ENCODE data around the gene EYA2.

EYA2 gene

DNA sequence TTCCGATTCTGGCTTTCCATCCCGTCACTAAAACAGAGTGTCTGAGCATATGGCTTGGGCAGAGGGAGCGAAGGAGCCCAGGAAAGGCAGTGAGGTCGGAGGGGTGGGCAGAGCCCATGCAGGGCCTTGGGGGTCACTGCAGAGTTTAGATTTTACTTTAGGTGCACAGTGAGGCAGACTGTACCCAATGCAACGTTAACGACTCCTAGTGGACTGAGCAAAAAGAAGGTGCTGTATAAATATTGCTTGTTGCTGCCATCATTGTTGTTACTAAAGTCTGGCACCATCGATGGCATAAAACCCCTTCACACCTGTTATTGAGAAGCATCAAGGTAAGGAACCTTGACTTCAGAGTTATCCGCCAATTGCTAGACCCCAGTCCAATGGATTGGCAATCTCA, 119.0 kb downstream of the EYA2 start:
- no peak for DNase-seq

DNA sequence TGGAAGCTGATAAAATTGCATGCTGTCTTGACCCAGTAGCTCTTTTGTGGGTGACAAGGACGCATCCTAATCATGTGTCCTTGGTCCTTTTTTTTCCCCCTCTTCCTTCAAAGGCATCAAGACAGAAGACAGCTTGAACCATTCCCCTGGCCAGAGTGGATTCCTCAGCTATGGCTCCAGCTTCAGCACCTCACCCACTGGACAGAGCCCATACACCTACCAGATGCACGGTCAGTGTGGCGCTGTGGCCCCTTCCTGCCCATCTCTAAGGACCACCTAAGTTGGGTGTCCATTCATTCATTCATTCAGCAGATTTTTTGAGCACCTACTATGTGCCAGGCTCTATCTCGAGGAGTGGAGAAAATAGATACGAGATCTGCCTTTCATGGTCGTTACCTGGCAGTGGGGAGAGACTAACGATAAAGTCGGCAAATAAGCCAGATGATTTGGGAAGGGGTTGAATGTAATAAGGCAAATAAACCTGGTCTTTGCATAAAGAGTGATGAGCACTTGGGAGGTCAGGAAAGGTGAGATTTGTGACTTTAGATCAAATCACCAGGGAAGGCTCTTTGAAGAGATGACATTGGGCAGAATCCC, 121.5 kb downstream of the EYA2 start:
- DNase-seq = no peak

GRCh38 chr20:47018381-47018780, 123.7 kb downstream of the EYA2 start:
- no peak for DNase-seq

DNA sequence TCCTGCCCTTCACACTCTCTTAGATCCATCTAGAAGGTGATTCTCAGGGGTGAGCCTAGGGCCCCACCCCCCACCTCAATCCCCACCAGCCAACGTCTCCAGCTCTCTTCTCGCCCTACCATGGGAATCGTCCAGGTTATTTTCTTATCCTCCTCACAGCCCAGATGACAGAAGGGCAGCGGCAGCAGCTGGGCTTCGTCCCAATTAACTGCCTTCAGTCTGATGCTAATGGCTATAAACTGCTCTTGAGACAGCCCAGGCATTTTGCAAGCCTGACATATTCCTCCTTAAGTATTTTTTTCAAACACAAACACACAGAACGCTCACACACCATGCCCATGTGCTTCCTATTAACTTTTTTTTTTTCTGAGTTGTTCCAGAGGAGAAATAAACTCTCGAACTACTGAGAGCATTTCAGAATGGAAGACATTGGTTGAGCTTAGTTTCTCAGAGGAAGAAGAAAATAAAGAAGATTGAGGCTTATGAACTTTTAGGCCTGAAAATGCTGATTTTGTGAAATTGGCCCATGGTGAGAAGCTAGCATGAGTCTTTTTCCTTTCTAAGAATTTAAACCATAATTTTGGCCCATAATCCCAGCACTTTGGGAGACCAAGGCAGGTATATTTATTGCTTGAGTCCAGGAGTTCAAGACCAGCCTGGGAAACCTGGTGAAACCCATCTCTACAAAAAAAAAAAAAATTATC, 124.6 kb downstream of the EYA2 start:
- no peak for DNase-seq

DNA sequence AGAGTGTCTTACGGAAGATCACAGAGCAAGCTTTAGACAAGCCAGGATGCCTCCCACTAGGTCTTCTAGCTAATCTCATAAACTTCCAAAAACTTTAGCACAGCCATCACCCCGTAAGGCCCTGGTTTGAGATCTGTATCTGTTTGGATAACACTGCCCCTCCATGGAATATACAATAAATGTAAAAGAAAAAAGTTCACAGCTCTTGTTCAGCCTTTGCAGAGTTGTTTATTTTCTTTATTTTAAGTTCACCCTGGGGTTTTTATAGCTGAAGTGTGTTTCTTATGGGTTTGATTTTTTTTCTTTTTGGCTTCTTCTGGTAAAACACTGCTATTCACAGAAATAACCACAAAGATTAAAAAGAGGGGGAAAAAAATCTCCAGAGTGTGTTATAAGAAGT, 125.6 kb downstream of the EYA2 start:
- DNase-seq = no peak

- no peak for DNase-seq
Measured at GRCh38 chr20:47021850-47022249, 127.2 kb downstream of the EYA2 start.

DNA sequence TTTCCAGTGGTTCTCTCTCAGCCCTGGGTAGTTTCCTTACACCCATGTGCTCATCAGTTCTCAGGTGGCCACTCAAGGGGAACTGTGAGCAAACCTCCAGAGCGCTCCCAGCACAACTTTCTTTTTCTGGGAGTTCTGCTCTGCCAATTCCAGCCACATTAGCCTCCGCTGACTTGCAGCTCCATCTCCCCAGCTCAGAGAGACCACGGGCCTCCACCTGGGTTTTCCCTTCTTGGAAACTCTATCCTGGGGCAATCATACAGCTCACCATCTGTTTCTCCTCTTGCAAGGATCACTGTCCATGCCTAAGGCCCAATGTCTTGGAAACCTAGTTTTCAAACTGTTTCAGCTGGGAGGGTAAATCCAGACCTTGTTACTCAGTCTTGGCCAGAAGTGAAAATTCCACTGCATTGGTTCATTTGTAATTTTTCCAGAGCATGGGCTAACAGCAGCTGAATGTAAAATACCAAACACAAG, 129.9 kb downstream of the EYA2 start:
- no peak for DNase-seq

GRCh38 chr20:47027042-47027441, 132.4 kb downstream of the EYA2 start:
- DNase-seq = no peak

- no peak for DNase-seq
Measured at GRCh38 chr20:47027456-47027855, 132.8 kb downstream of the EYA2 start.

GRCh38 chr20:47028487-47028886, 133.8 kb downstream of the EYA2 start:
- no peak for DNase-seq

DNA sequence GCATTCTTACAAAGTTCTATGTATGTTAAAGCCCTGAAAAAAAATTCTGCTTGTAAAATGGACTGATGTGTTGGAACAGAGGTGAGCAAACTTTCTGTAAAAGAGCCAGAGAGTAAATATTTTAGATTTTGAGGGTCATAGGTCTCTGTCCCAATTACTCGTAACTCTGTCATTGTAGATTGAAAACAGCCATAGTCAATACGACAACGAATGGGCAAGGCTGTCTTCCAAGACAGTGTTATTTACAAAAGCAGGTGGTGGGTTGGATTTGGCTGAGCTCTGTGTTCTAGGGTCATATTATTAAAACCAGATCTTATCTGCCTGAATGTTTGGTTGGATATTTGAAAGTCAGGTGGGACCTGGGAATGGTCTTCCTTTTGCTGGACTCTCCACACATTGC, 135.2 kb downstream of the EYA2 start:
- no peak for DNase-seq

- DNase-seq = no peak
Measured at GRCh38 chr20:47030271-47030810, 135.7 kb downstream of the EYA2 start.

- DNase-seq = no peak
Measured at GRCh38 chr20:47031004-47031403, 136.4 kb downstream of the EYA2 start.

DNA sequence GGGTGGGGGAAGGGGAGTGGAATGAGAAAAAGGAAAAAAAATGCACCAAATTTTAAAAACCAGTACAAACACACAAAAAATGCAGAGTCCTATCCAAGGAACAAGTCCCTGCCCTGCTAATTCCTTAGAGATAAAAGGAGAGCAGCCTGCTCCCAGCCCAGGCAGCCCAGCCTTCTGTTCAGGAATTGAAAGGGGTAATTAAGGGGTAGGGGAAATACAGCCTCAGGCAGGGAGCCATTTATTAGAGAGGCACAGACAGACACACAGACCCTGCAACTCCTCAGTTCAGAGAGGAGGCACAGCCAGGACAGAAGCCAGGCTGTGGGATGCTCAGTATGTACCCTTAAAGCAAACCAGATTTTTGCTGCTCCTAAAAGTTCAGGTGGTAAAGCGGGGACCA, 137.2 kb downstream of the EYA2 start:
- DNase-seq = no peak

- DNase-seq = no peak
Measured at GRCh38 chr20:47032933-47033578, 138.4 kb downstream of the EYA2 start.

GRCh38 chr20:47033665-47034064, 139.0 kb downstream of the EYA2 start:
- no peak for DNase-seq

GRCh38 chr20:47035026-47035590, 140.5 kb downstream of the EYA2 start:
- DNase-seq = no peak

DNA sequence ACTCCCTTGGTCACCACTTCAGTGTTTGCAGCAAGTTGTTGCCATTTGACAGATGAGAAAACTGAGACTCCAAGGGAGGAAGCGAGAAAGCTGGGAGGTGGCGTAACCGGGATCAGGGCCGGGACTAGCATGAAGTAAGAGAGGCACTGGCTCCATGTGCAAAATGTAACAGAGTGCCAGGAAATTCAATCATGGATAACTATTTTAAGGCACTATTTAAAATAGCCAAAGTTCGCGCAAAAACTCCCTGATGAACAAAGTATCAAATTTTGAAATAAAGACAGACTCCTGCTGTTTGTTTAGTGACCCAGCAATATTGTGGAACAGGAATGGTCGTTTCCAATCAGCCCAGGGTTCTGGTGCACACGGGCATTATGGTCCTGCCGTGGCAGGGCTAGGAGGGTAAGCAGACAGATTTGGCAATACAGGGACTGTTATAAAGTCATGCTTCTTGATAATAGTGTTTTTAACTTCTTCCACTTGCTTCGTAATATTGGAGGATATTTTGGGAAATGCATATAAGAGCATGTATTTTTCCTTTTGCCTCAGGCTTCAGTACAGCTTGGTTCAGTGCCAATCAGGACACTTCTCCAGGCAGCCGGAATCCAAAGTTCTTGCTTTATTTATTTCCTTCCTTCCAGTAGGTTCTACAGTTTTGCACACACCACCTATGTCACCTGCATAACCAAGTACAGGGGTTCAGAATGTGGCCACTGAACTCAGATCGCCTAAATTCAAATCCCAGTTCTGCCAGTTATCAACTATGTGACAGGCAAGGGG, 141.6 kb downstream of the EYA2 start:
- no peak for DNase-seq

GRCh38 chr20:47038566-47039560, 144.2 kb downstream of the EYA2 start:
- no peak for DNase-seq

GRCh38 chr20:47040506-47041125, 146.0 kb downstream of the EYA2 start:
- no peak for DNase-seq

DNA sequence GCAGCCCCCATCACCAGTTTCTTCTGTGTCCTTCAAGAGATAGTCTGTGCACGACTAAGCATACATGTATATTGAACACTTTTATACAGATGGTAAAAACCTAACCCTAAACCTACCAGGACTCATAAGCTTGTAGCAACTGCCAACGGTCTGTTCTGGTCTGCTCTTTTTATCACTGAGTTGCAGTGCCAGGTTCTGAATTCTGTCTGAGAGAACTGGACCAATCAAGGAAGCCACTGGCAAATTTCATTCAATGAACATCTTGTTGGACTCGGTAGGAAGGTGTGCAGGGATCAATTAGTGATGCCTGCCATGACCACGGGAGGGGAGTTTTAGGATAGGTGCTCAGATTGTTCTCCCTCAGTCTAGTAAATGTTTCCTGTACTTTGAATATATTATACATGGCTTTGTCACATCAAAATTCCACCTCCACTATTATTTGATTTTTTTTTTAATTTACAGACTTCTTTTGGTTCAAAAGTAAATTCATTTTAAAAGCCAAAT, 146.8 kb downstream of the EYA2 start:
- DNase-seq = no peak

Measured in activated CD4-positive, alpha-beta T cell treated with anti-CD3 and anti-CD28 coated beads for 4 hours (primary cell).